ENCODE data around the gene PRKCD.

The PRKCD gene

GRCh38 chr3:53183514-53183913 is 22.5 kb downstream of the PRKCD start:
- TF ChIP-seq, protein P1, sequence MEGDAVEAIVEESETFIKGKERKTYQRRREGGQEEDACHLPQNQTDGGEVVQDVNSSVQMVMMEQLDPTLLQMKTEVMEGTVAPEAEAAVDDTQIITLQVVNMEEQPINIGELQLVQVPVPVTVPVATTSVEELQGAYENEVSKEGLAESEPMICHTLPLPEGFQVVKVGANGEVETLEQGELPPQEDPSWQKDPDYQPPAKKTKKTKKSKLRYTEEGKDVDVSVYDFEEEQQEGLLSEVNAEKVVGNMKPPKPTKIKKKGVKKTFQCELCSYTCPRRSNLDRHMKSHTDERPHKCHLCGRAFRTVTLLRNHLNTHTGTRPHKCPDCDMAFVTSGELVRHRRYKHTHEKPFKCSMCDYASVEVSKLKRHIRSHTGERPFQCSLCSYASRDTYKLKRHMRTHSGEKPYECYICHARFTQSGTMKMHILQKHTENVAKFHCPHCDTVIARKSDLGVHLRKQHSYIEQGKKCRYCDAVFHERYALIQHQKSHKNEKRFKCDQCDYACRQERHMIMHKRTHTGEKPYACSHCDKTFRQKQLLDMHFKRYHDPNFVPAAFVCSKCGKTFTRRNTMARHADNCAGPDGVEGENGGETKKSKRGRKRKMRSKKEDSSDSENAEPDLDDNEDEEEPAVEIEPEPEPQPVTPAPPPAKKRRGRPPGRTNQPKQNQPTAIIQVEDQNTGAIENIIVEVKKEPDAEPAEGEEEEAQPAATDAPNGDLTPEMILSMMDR (IDR thresholded peaks at IDR 0.05) = no peak
- no peak overlapping the region for H3K4me3 ChIP-seq (ENCODE audit: low read depth, low read length)
- no peaks in the 10 kb centered on the region for H3K27me3 ChIP-seq (ENCODE audit: control insufficient read depth, insufficient read depth, low read length)
- no peak overlapping the region for H2AFZ ChIP-seq
- no peaks in the 10 kb centered on the region for H3K4me1 ChIP-seq
- H3K9ac ChIP-seq = no peak overlapping the region
- H3K79me2 ChIP-seq = no peaks in the 10 kb centered on the region
- H3K27ac ChIP-seq = no peak overlapping the region
- no peaks in the 10 kb centered on the region for H3K36me3 ChIP-seq (ENCODE audit: control insufficient read depth, insufficient read depth, low read length)
- no peak overlapping the region for H3K4me2 ChIP-seq (ENCODE audit: low read length)
- H3K9me3 ChIP-seq (ENCODE audit: control insufficient read depth, low read length) = no peaks in the 10 kb centered on the region

- Histone ChIP-seq H3K4me1 (no peaks in the 10 kb centered on the region), H2AFZ (no peak overlapping the region), H3K36me3 (ENCODE audit: control insufficient read depth, insufficient read depth, low read length) (no peaks in the 10 kb centered on the region), H3K27me3 (ENCODE audit: control insufficient read depth, insufficient read depth, low read length) (no peaks in the 10 kb centered on the region), H3K27ac (no peak overlapping the region), H3K4me2 (ENCODE audit: low read length) (no peak overlapping the region), H3K9ac (no peak overlapping the region), H3K79me2 (no peaks in the 10 kb centered on the region), H3K9me3 (ENCODE audit: control insufficient read depth, low read length) (no peaks in the 10 kb centered on the region), H3K4me3 (ENCODE audit: low read depth, low read length) (no peak overlapping the region)
- TF ChIP-seq, protein P1 (IDR thresholded peaks at IDR 0.05) = no peak
These were observed 23.7 kb downstream of the PRKCD start for GRCh38 chr3:53184701-53185100.

DNA sequence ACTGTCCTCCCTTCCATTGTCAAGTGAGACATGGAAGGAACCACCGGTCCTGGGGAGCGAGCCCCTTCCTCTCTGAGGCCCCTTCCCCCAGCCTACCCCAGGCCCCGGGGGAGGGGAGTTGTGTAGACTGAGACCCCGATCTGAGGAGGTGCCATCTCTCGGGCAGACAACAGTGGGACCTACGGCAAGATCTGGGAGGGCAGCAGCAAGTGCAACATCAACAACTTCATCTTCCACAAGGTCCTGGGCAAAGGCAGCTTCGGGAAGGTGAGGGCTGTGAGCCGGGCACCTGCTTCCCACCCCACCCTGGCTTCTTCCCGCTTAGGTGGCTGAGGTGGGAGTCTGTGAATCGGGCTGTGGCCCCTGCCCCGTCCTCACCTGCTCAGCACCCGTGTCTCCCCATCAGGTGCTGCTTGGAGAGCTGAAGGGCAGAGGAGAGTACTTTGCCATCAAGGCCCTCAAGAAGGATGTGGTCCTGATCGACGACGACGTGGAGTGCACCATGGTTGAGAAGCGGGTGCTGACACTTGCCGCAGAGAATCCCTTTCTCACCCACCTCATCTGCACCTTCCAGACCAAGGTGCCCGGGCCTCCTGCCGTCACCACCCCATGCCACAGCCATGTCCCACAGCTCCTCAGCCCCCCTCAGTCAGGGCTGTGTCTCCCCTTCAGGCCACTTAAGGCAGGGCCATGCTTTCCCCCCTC is 24.9 kb downstream of the PRKCD start:
- H3K4me3 ChIP-seq (ENCODE audit: low read depth, low read length) = no peak overlapping the region
- no peaks in the 10 kb centered on the region for H3K4me1 ChIP-seq
- TF ChIP-seq, protein P1 (IDR thresholded peaks at IDR 0.05) = no peak
- no peak overlapping the region for H3K9ac ChIP-seq
- no peaks in the 10 kb centered on the region for H3K79me2 ChIP-seq
- no peaks in the 10 kb centered on the region for H3K27me3 ChIP-seq (ENCODE audit: control insufficient read depth, insufficient read depth, low read length)
- no peaks in the 10 kb centered on the region for H3K36me3 ChIP-seq (ENCODE audit: control insufficient read depth, insufficient read depth, low read length)
- H2AFZ ChIP-seq = no peak overlapping the region
- no peak overlapping the region for H3K27ac ChIP-seq
- no peak overlapping the region for H3K4me2 ChIP-seq (ENCODE audit: low read length)
- no peaks in the 10 kb centered on the region for H3K9me3 ChIP-seq (ENCODE audit: control insufficient read depth, low read length)

GRCh38 chr3:53186726-53187125 is 25.7 kb downstream of the PRKCD start:
- Histone ChIP-seq H3K4me2 (ENCODE audit: low read length) (no peak overlapping the region), H3K79me2 (no peaks in the 10 kb centered on the region), H3K9me3 (ENCODE audit: control insufficient read depth, low read length) (no peaks in the 10 kb centered on the region), H3K36me3 (ENCODE audit: control insufficient read depth, insufficient read depth, low read length) (no peaks in the 10 kb centered on the region), H3K9ac (no peak overlapping the region), H2AFZ (no peak overlapping the region), H3K27me3 (ENCODE audit: control insufficient read depth, insufficient read depth, low read length) (no peaks in the 10 kb centered on the region), H3K27ac (no peak overlapping the region), H3K4me3 (ENCODE audit: low read depth, low read length) (no peak overlapping the region), H3K4me1 (no peaks in the 10 kb centered on the region)
- TF ChIP-seq, protein P1 (IDR thresholded peaks at IDR 0.05) = no peak

DNA sequence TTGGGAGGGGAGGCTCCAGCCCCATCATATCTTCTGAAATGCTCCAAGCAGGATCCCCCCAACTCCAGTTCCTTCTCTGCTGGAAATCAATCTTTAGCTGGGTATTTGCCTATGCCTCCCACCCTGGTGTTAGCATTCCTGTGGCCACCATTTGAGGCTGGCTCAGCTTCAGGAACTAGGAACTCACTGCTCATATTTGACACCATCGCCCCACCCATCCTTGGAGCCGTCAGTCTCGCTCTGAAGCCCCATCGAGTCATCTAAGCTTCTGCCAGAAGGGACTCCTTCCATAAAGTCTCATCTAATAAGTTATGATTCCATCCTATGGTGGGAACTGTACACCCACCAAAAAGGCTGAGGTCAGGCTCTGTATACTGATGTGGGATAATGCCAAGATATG is 26.4 kb downstream of the PRKCD start:
- Histone ChIP-seq H3K9ac (no peak overlapping the region), H3K27ac (no peak overlapping the region), H3K9me3 (ENCODE audit: control insufficient read depth, low read length) (no peaks in the 10 kb centered on the region), H3K27me3 (ENCODE audit: control insufficient read depth, insufficient read depth, low read length) (no peaks in the 10 kb centered on the region), H3K79me2 (no peaks in the 10 kb centered on the region), H2AFZ (no peak overlapping the region), H3K4me1 (no peaks in the 10 kb centered on the region), H3K4me2 (ENCODE audit: low read length) (no peak overlapping the region), H3K36me3 (ENCODE audit: control insufficient read depth, insufficient read depth, low read length) (no peaks in the 10 kb centered on the region), H3K4me3 (ENCODE audit: low read depth, low read length) (no peak overlapping the region)
- TF ChIP-seq, protein P1 (IDR thresholded peaks at IDR 0.05) = no peak

All from parathyroid adenoma (tissue), 2 donors.